Fibroblast of skin of left biceps (primary cell): ENCODE data around the gene WWTR1.

Source experiments
- DNase-seq, 2 experiments: peaks; one replicate each; pipeline ENCODE4 v3.0.0-alpha.2; 2013; ENCODE audit warnings: low read depth in 2 of 2

WWTR1 gene

GRCh38 chr3:149657926-149658743, at the start of gene WWTR1:
Gene WWTR1, minus strand, starts transcription at chr3:149658025. Its CDS starts 719 bp downstream, at chr3:149657306.
- peak; percentile 82 to 84 for DNase-seq

- DNase-seq, result no peak
Measured at GRCh38 chr3:149706905-149707304, 49.1 kb upstream of the WWTR1 start.

GRCh38 chr3:149705416-149705815, 47.6 kb upstream of the WWTR1 start:
- DNase-seq, result no peak

- DNase-seq, result peak; percentile 60 to 66
Measured at GRCh38 chr3:149703466-149703865, 45.6 kb upstream of the WWTR1 start.

GRCh38 chr3:149702691-149703441, 45.0 kb upstream of the WWTR1 start:
- peak; percentile 85 to 88 for DNase-seq

- no peak for DNase-seq
Measured at GRCh38 chr3:149701977-149702350, 44.1 kb upstream of the WWTR1 start.

- no peak for DNase-seq
Measured at GRCh38 chr3:149701206-149701976, 43.6 kb upstream of the WWTR1 start.

- DNase-seq, result no peak
Measured at GRCh38 chr3:149688122-149688757, 30.4 kb upstream of the WWTR1 start.

- DNase-seq, result no peak
Measured at GRCh38 chr3:149686996-149687395, 29.2 kb upstream of the WWTR1 start.

- no peak for DNase-seq
Measured at GRCh38 chr3:149678351-149678950, 20.6 kb upstream of the WWTR1 start.

- peak in 1 of 2 experiments; percentile 21 for DNase-seq
Measured at GRCh38 chr3:149673393-149673792, 15.6 kb upstream of the WWTR1 start.

- DNase-seq, result no peak
Measured at GRCh38 chr3:149670742-149671492, 13.1 kb upstream of the WWTR1 start.

GRCh38 chr3:149667576-149667975, 9.8 kb upstream of the WWTR1 start:
- DNase-seq, result no peak

- DNase-seq, result no peak
Measured at GRCh38 chr3:149663966-149664365, 6.1 kb upstream of the WWTR1 start.

GRCh38 chr3:149662240-149662887, 4.5 kb upstream of the WWTR1 start:
- DNase-seq, result no peak

- no peak for DNase-seq
Measured at GRCh38 chr3:149660462-149660861, 2.6 kb upstream of the WWTR1 start.

GRCh38 chr3:149658744-149659497, 1.1 kb upstream of the WWTR1 start:
- peak in 1 of 2 experiments; percentile 45 for DNase-seq

- peak; percentile 24 to 36 for DNase-seq
Measured at GRCh38 chr3:149657321-149657925, 402 bp downstream of the WWTR1 start.
